Activated CD4-positive, alpha-beta T cell treated with anti-CD3 and anti-CD28 coated beads, Interleukin-2, amount 10 ng/mL, durations not matched to agents 24 days and 14 days (primary cell): ENCODE measurements around the gene WDR59. TPM values are rescaled to one million over a fixed set of nuclear protein-coding genes. Genes with fewer than 3 reads are reported as not detected.
"Not testable (repeated sequence)": the region's sequence is repeated elsewhere in the genome, so short reads cannot be mapped to it uniquely, and the experiment has no call there.

Experiments
- DNase-seq: peaks from one replicate; pipeline ENCODE4 v3.0.0; 2022
- H3K27ac Mint-ChIP-seq: one replicate; pipeline ENCODE4 v1.8.0; 2022; ENCODE audit warnings: mild to moderate bottlenecking, mixed read lengths
- H3K27me3 Mint-ChIP-seq: one replicate; pipeline ENCODE4 v1.8.0; 2022; ENCODE audit warnings: mixed read lengths
- H3K36me3 Mint-ChIP-seq: one replicate; pipeline ENCODE4 v1.8.0; 2022; ENCODE audit warnings: low read depth, mild to moderate bottlenecking, mixed read lengths
- H3K4me1 Mint-ChIP-seq: one replicate; pipeline ENCODE4 v1.8.0; 2021; ENCODE audit warnings: mixed read lengths
- H3K4me3 Mint-ChIP-seq: one replicate; pipeline ENCODE4 v1.8.0; 2022; ENCODE audit warnings: mild to moderate bottlenecking, moderate library complexity, mixed read lengths
- H3K9me3 Mint-ChIP-seq: one replicate; pipeline ENCODE4 v1.8.0; 2021; ENCODE audit warnings: mixed read lengths
- intact Hi-C: fragments of 100-400 bp; cut with micrococcal nuclease; formaldehyde crosslinking; loops from one replicate; pipeline ENCODE4 v1.15.1; 2023
- total RNA-seq: library from RNA; stranded (reverse); gene quantifications from 2 replicates; pipeline ENCODE4 v1.2.3, GENCODE V29; 2022

Gene WDR59
- total RNA-seq, 1 donor from 2014 or later, result 91.5 TPM

- intact Hi-C loops, result no loop called here
- DNase-seq, result no peak
- H3K9me3 Mint-ChIP-seq, result no peaks in the 10 kb centered on the region
- peak overlapping the region; percentile 29 for H3K27ac Mint-ChIP-seq
- H3K36me3 Mint-ChIP-seq, result peaks cover 45% of the 10 kb centered on the region
- H3K4me1 Mint-ChIP-seq, result peaks cover 4% of the 10 kb centered on the region
- H3K4me3 Mint-ChIP-seq, result no peak overlapping the region
- no peaks in the 10 kb centered on the region for H3K27me3 Mint-ChIP-seq
Observed at GRCh38 chr16:74936902-74937560, 47.9 kb downstream of the WDR59 start.

- peaks cover 32% of the 10 kb centered on the region for H3K36me3 Mint-ChIP-seq
- intact Hi-C loops, result no loop called here
- H3K27ac Mint-ChIP-seq, result no peak overlapping the region
Observed at GRCh38 chr16:74931445-74931844, 53.5 kb downstream of the WDR59 start.

GRCh38 chr16:74929636-74930035 lies 55.3 kb downstream of the WDR59 start:
- Mint-ChIP-seq H3K9me3 (no peaks in the 10 kb centered on the region), H3K4me1 (no peaks in the 10 kb centered on the region), H3K4me3 (no peak overlapping the region), H3K36me3 (peaks cover 35% of the 10 kb centered on the region), H3K27me3 (no peaks in the 10 kb centered on the region), H3K27ac (no peak overlapping the region)
- intact Hi-C loops, result no loop called here
- DNase-seq, result no peak

More at GRCh38 chr16:74931445-74931844, 53.5 kb downstream of the WDR59 start:
- Mint-ChIP-seq H3K4me3 (no peak overlapping the region), H3K9me3 (no peaks in the 10 kb centered on the region), H3K27me3 (no peaks in the 10 kb centered on the region), H3K4me1 (no peaks in the 10 kb centered on the region)
- no peak for DNase-seq

GRCh38 chr16:74926805-74927204 lies 58.1 kb downstream of the WDR59 start:
- Mint-ChIP-seq H3K4me3 (no peak overlapping the region), H3K9me3 (no peaks in the 10 kb centered on the region), H3K4me1 (no peaks in the 10 kb centered on the region), H3K27me3 (no peaks in the 10 kb centered on the region), H3K27ac (no peak overlapping the region), H3K36me3 (peaks cover 42% of the 10 kb centered on the region)
- intact Hi-C loops, result no loop called here
- DNase-seq, result no peak

- H3K27ac Mint-ChIP-seq, result no peak overlapping the region
- no peak overlapping the region for H3K4me3 Mint-ChIP-seq
- DNase-seq, result no peak
- intact Hi-C loops, result no loop called here
- peaks cover 44% of the 10 kb centered on the region for H3K36me3 Mint-ChIP-seq
- no peaks in the 10 kb centered on the region for H3K9me3 Mint-ChIP-seq
- no peaks in the 10 kb centered on the region for H3K4me1 Mint-ChIP-seq
- H3K27me3 Mint-ChIP-seq, result no peaks in the 10 kb centered on the region
Observed at GRCh38 chr16:74923766-74924460, 61.0 kb downstream of the WDR59 start.

GRCh38 chr16:74922150-74923138 lies 62.5 kb downstream of the WDR59 start:
- Mint-ChIP-seq H3K36me3 (peaks cover 52% of the 10 kb centered on the region), H3K27me3 (no peaks in the 10 kb centered on the region), H3K4me1 (no peaks in the 10 kb centered on the region), H3K9me3 (peaks cover 3% of the 10 kb centered on the region), H3K4me3 (no peak overlapping the region), H3K27ac (no peak overlapping the region)
- intact Hi-C loops, result no loop called here
- no peak for DNase-seq

GRCh38 chr16:74921051-74921450 lies 63.9 kb downstream of the WDR59 start:
- intact Hi-C loops, result no loop called here
- Mint-ChIP-seq H3K27ac (no peak overlapping the region), H3K9me3 (peaks cover 3% of the 10 kb centered on the region), H3K36me3 (peaks cover 59% of the 10 kb centered on the region), H3K27me3 (no peaks in the 10 kb centered on the region), H3K4me3 (no peak overlapping the region), H3K4me1 (no peaks in the 10 kb centered on the region)
- DNase-seq, result no peak

GRCh38 chr16:74909665-74910064 lies 75.3 kb downstream of the WDR59 start:
- Mint-ChIP-seq H3K4me3 (no peak overlapping the region), H3K27ac (no peak overlapping the region), H3K9me3 (peaks cover 16% of the 10 kb centered on the region), H3K27me3 (no peaks in the 10 kb centered on the region), H3K36me3 (peaks cover 81% of the 10 kb centered on the region), H3K4me1 (no peaks in the 10 kb centered on the region)
- intact Hi-C loops, result no loop called here
- DNase-seq, result no peak

GRCh38 chr16:74908759-74909158 lies 76.2 kb downstream of the WDR59 start:
- intact Hi-C loops, H3K27me3 Mint-ChIP-seq, DNase-seq, H3K27ac Mint-ChIP-seq, H3K4me3 Mint-ChIP-seq, H3K4me1 Mint-ChIP-seq: not testable (repeated sequence)
- peaks cover 74% of the 10 kb centered on the region for H3K36me3 Mint-ChIP-seq
- peaks cover 16% of the 10 kb centered on the region for H3K9me3 Mint-ChIP-seq

- intact Hi-C loops, result no loop called here
- DNase-seq, result no peak
- no peaks in the 10 kb centered on the region for H3K4me1 Mint-ChIP-seq
- peaks cover 44% of the 10 kb centered on the region for H3K36me3 Mint-ChIP-seq
- no peaks in the 10 kb centered on the region for H3K9me3 Mint-ChIP-seq
- no peaks in the 10 kb centered on the region for H3K27me3 Mint-ChIP-seq
- no peak overlapping the region for H3K27ac Mint-ChIP-seq
- H3K4me3 Mint-ChIP-seq, result no peak overlapping the region
Observed at GRCh38 chr16:74903901-74904678, 80.8 kb downstream of the WDR59 start.

GRCh38 chr16:74903120-74903519 lies 81.8 kb downstream of the WDR59 start:
- Mint-ChIP-seq H3K4me3 (no peak overlapping the region), H3K4me1 (no peaks in the 10 kb centered on the region), H3K36me3 (peaks cover 41% of the 10 kb centered on the region), H3K27me3 (no peaks in the 10 kb centered on the region), H3K27ac (no peak overlapping the region), H3K9me3 (no peaks in the 10 kb centered on the region)
- intact Hi-C loops, result no loop called here
- DNase-seq, result no peak

- intact Hi-C loops, result no loop called here
- no peak overlapping the region for H3K4me3 Mint-ChIP-seq
- no peaks in the 10 kb centered on the region for H3K9me3 Mint-ChIP-seq
- H3K27me3 Mint-ChIP-seq, result no peaks in the 10 kb centered on the region
- H3K4me1 Mint-ChIP-seq, result no peaks in the 10 kb centered on the region
- no peak for DNase-seq
- peaks cover 37% of the 10 kb centered on the region for H3K36me3 Mint-ChIP-seq
- no peak overlapping the region for H3K27ac Mint-ChIP-seq
Observed at GRCh38 chr16:74902161-74902560, 82.8 kb downstream of the WDR59 start.

- no peak for DNase-seq
- no peak overlapping the region for H3K27ac Mint-ChIP-seq
- no peaks in the 10 kb centered on the region for H3K4me1 Mint-ChIP-seq
- peaks cover 34% of the 10 kb centered on the region for H3K36me3 Mint-ChIP-seq
- intact Hi-C loops, result no loop called here
- no peaks in the 10 kb centered on the region for H3K27me3 Mint-ChIP-seq
- H3K9me3 Mint-ChIP-seq, result no peaks in the 10 kb centered on the region
- no peak overlapping the region for H3K4me3 Mint-ChIP-seq
Observed at GRCh38 chr16:74901606-74902005, 83.3 kb downstream of the WDR59 start.
